OCI-LY7 (cell line): Measurements from ENCODE around the gene EVX1.

Experiments used
- EZH2phosphoT487 ChIP-seq: fragments of 200-600 bp; sonication (generic); IDR thresholded peaks from 2 replicates; pipeline ENCODE4 v1.6.1; 2018; ENCODE audit warnings: low read depth, borderline replicate concordance, mild to moderate bottlenecking, mixed run types, antibody characterized with exemption, low read length, moderate library complexity, mixed read lengths
- TF ChIP-seq, protein P1 (sequence below): fragments of 200-600 bp; sonication (generic); conservative IDR thresholded peaks from 2 replicates; pipeline ENCODE4 v1.5.1; 2014; ENCODE audit warnings: mild to moderate bottlenecking, antibody characterized with exemption, low read length, moderate library complexity, mixed read lengths

DNA sequence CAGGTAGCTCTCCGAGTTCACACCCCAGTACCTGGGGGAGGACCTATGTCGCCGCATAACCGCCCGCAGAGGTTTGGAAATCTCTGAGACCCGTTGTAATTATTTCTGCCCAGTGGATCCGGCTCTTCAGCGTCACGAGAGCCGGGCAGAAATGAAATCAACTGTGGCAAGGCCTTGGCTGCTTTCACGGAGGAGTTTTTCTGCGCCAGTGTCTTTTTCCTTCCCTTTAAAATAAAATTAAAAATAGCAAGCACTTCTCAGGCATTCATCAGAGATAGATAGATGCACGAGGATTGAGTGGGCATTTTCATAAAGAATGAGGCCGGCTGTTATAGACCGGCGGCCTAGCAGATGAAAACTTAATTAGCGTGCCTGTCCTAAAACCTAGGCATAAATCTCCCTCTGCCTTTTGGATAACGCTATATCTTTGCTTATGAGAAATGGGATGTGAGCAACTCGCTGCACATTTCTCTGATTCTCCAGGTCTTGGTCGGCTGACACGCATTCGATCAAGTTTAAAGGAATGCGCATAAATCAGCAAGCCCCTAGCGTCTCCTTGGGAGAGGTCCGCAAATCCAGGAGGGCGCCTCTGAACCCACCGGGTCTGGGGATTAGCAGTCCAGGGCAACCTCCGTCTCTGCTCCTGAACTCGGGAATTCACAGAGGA, 49.1 kb upstream of the EVX1 start:
- TF ChIP-seq, protein P1, sequence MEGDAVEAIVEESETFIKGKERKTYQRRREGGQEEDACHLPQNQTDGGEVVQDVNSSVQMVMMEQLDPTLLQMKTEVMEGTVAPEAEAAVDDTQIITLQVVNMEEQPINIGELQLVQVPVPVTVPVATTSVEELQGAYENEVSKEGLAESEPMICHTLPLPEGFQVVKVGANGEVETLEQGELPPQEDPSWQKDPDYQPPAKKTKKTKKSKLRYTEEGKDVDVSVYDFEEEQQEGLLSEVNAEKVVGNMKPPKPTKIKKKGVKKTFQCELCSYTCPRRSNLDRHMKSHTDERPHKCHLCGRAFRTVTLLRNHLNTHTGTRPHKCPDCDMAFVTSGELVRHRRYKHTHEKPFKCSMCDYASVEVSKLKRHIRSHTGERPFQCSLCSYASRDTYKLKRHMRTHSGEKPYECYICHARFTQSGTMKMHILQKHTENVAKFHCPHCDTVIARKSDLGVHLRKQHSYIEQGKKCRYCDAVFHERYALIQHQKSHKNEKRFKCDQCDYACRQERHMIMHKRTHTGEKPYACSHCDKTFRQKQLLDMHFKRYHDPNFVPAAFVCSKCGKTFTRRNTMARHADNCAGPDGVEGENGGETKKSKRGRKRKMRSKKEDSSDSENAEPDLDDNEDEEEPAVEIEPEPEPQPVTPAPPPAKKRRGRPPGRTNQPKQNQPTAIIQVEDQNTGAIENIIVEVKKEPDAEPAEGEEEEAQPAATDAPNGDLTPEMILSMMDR, result no peak
- TF ChIP-seq EZH2phosphoT487, result no peak
